ENCODE results near the gene GNAS.
"Not testable (repeated sequence)": the region's sequence is repeated elsewhere in the genome, so short reads cannot be mapped to it uniquely, and the experiment has no call there.

Gene GNAS

GRCh38 chr20:58932170-58932569 is 79.7 kb downstream of the GNAS start:
- DNase-seq (ENCODE audit: low read depth) = no peak

GRCh38 chr20:58938078-58938477 is 85.6 kb downstream of the GNAS start:
- no peak for DNase-seq (ENCODE audit: low read depth)

- DNase-seq (ENCODE audit: low read depth) = no peak
Measured at GRCh38 chr20:58938541-58938940, 86.0 kb downstream of the GNAS start.

- DNase-seq (ENCODE audit: low read depth) = no peak
Measured at GRCh38 chr20:58941471-58941870, 89.0 kb downstream of the GNAS start.

- DNase-seq (ENCODE audit: low read depth) = peak; percentile 3
Measured at GRCh38 chr20:58942549-58942948, 90.0 kb downstream of the GNAS start.

- no peak for DNase-seq (ENCODE audit: low read depth)
Measured at GRCh38 chr20:58944610-58945009, 92.1 kb downstream of the GNAS start.

GRCh38 chr20:58945965-58946631 is 93.6 kb downstream of the GNAS start:
- DNase-seq (ENCODE audit: low read depth) = no peak

- DNase-seq (ENCODE audit: low read depth) = not testable (repeated sequence)
Measured at GRCh38 chr20:58947797-58948388, 95.4 kb downstream of the GNAS start.

GRCh38 chr20:58950603-58951002 is 98.1 kb downstream of the GNAS start:
- no peak for DNase-seq (ENCODE audit: low read depth)

- no peak for DNase-seq (ENCODE audit: low read depth)
Measured at GRCh38 chr20:58953050-58953449, 100.5 kb downstream of the GNAS start.

GRCh38 chr20:58956078-58956477 is 103.6 kb downstream of the GNAS start:
- no peak for DNase-seq (ENCODE audit: low read depth)

GRCh38 chr20:58959652-58960051 is 107.1 kb downstream of the GNAS start:
- DNase-seq (ENCODE audit: low read depth) = no peak

All from ELR (cell line).